ENCODE data around the gene PGBD5.

The PGBD5 gene

DNA sequence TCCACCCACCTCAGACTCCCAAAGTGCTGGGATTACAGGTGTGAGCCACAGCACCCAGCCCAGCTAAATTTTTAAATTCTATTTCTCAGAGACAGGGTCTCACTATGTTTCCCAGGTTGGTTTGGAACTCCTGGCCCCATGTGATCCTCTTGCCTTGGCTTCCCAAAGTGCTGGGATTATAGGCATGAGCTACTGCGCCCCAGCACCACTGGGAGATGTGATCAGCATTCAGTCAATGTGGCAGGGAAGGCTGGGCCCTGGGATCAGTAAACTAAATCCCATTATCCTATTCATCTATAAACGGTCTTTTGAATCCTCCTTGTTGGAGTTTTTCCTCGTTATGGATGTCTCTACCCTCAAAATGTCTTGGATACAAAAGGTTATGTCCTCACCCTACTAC is 113.5 kb downstream of the PGBD5 start:
- Histone ChIP-seq H2AFZ (ENCODE audit: low read depth, low read length) (no peak overlapping the region), H3K4ac (ENCODE audit: low read depth in 1 of 2, low read length in 2 of 2) (no peak overlapping the region), H3K79me1 (replicated peaks; ENCODE audit: low read length, poor library complexity, severe bottlenecking) (no peaks in the 10 kb centered on the region), H3K4me3 (ENCODE audit: insufficient read depth in 1 of 2, low read depth in 1 of 2, low read length in 2 of 2) (no peak overlapping the region), H4K91ac (ENCODE audit: low read length) (no peak overlapping the region), H3K9me3 (ENCODE audit: control insufficient read depth, low read length) (no peaks in the 10 kb centered on the region), H3K36me3 (ENCODE audit: control insufficient read depth in 1 of 2, insufficient read depth in 2 of 2, low read depth in 1 of 2, low read length in 2 of 2) (no peaks in the 10 kb centered on the region), H3K23ac (ENCODE audit: low read length in 2 of 2) (no peak overlapping the region), H2BK5ac (ENCODE audit: low read depth, low read length, poor library complexity, severe bottlenecking) (no peak overlapping the region), H2BK15ac (ENCODE audit: low read depth, poor library complexity, severe bottlenecking) (no peak overlapping the region), H4K8ac (ENCODE audit: low read length) (no peak overlapping the region), H2BK120ac (ENCODE audit: low read depth, low read length) (no peak overlapping the region), H3K4me2 (ENCODE audit: low read length, poor library complexity, severe bottlenecking) (no peak overlapping the region), H3K14ac (ENCODE audit: low read length in 2 of 2) (no peak overlapping the region), H2AK5ac (ENCODE audit: low read length, severe bottlenecking) (no peak overlapping the region), H3K9ac (ENCODE audit: low read length) (no peak overlapping the region), H2BK12ac (ENCODE audit: low read length in 2 of 2) (no peak overlapping the region), H3K4me1 (ENCODE audit: control insufficient read depth, insufficient read depth, low read depth, low read length) (peaks cover 1% of the 10 kb centered on the region), H3K27ac (ENCODE audit: low read length, poor library complexity, severe bottlenecking) (no peak overlapping the region), H3K18ac (ENCODE audit: low read depth in 1 of 2, low read length in 2 of 2) (no peak overlapping the region), H3K27me3 (ENCODE audit: control insufficient read depth in 1 of 2, insufficient read depth in 1 of 2, low read length in 2 of 2) (peaks cover 9 to 40% of the 10 kb centered on the region in 2 experiments)
- WGBS: 78% methylated on average over 3 of the region's 3 CpGs
- DNase-seq: no peak

DNA sequence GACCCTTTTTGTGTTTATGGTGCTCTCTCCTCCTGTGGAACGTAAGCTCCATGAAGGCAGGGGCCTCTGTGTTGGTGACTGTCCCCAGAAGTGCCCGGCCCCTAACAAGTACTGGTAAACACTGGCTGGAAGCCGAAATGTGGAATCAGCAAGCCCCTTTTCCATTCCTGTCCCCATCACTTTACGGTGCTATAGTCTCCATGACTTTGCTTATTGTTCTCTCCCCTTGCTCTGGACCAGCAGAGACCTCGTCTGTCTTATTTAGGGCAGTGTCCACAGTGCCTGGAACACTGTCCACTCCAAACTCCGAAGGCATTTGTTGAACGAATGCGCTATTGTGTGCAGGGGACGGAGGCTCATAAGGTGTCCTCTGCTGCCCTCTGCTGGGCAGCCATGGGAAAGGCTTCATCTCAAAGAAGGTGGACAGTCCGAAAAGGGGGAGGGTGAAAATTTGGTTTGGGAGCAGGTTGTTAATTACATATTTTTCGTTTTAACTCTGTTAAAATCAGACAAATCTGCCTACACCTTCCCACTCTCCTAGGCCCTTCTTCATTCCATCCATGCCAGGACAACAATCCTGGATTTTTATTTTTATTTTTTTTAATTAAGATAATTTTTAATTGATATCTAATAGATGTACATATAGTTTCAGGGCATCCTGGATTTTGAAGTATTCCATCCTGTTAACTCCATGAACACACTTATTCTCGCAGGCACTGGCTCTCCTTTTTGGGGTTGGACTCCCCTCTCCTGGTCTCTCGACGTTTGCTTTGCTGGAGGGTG is 115.6 kb downstream of the PGBD5 start:
- H3K79me1 ChIP-seq (replicated peaks; ENCODE audit: low read length, poor library complexity, severe bottlenecking): no peaks in the 10 kb centered on the region
- H3K9ac ChIP-seq (ENCODE audit: low read length): no peak overlapping the region
- peaks cover 1% of the 10 kb centered on the region for H3K4me1 ChIP-seq (ENCODE audit: control insufficient read depth, insufficient read depth, low read depth, low read length)
- H2BK12ac ChIP-seq (ENCODE audit: low read length in 2 of 2): no peak overlapping the region
- H2BK5ac ChIP-seq (ENCODE audit: low read depth, low read length, poor library complexity, severe bottlenecking): no peak overlapping the region
- H3K27me3 ChIP-seq (ENCODE audit: control insufficient read depth in 1 of 2, insufficient read depth in 1 of 2, low read length in 2 of 2): peaks cover 9 to 33% of the 10 kb centered on the region in 2 experiments
- H3K36me3 ChIP-seq (ENCODE audit: control insufficient read depth in 1 of 2, insufficient read depth in 2 of 2, low read depth in 1 of 2, low read length in 2 of 2): no peaks in the 10 kb centered on the region
- H3K4ac ChIP-seq (ENCODE audit: low read depth in 1 of 2, low read length in 2 of 2): no peak overlapping the region
- H3K18ac ChIP-seq (ENCODE audit: low read depth in 1 of 2, low read length in 2 of 2): no peak overlapping the region
- no peak overlapping the region for H2BK15ac ChIP-seq (ENCODE audit: low read depth, poor library complexity, severe bottlenecking)
- H3K14ac ChIP-seq (ENCODE audit: low read length in 2 of 2): no peak overlapping the region
- no peak overlapping the region for H2BK120ac ChIP-seq (ENCODE audit: low read depth, low read length)
- H3K23ac ChIP-seq (ENCODE audit: low read length in 2 of 2): no peak overlapping the region
- H3K4me3 ChIP-seq (ENCODE audit: insufficient read depth in 1 of 2, low read depth in 1 of 2, low read length in 2 of 2): no peak overlapping the region
- H2AK5ac ChIP-seq (ENCODE audit: low read length, severe bottlenecking): no peak overlapping the region
- DNase-seq: peak; percentile 71
- 31% methylated on average over 12 of the region's 14 CpGs for WGBS
- H4K8ac ChIP-seq (ENCODE audit: low read length): no peak overlapping the region
- H2AFZ ChIP-seq (ENCODE audit: low read depth, low read length): no peak overlapping the region
- no peak overlapping the region for H3K4me2 ChIP-seq (ENCODE audit: low read length, poor library complexity, severe bottlenecking)
- no peak overlapping the region for H4K91ac ChIP-seq (ENCODE audit: low read length)
- H3K9me3 ChIP-seq (ENCODE audit: control insufficient read depth, low read length): no peaks in the 10 kb centered on the region
- H3K27ac ChIP-seq (ENCODE audit: low read length, poor library complexity, severe bottlenecking): no peak overlapping the region

DNA sequence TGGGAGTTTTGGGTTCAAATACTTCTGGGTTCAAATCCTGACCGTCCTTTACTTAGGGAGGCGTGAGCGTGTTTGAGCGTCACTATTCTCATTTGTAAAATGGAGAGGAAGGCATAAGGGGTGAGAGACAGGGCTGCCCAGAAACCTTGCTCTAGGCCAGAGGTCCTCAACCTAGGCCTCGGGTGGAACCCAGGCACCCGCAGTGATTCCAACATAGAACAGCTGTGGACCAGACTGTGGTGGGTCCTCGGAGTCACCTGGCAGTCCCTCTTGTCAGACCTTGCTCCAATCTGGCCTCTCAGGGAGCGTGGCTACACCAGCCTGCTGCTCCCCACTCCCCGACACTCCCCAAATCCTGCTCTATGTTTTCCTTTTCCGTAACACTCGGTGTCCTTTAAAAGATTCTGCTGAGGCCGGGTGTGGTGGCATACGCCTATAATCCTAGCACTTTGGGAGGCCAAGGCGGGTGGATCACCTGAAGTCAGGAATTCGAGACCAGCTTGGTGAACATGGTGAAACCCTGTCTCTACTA is 116.4 kb downstream of the PGBD5 start:
- H3K9ac ChIP-seq (ENCODE audit: low read length): no peak overlapping the region
- no peak overlapping the region for H3K4ac ChIP-seq (ENCODE audit: low read depth in 1 of 2, low read length in 2 of 2)
- no peak overlapping the region for H3K27ac ChIP-seq (ENCODE audit: low read length, poor library complexity, severe bottlenecking)
- no peak overlapping the region for H2AK5ac ChIP-seq (ENCODE audit: low read length, severe bottlenecking)
- no peak overlapping the region for H2BK15ac ChIP-seq (ENCODE audit: low read depth, poor library complexity, severe bottlenecking)
- no peak overlapping the region for H3K14ac ChIP-seq (ENCODE audit: low read length in 2 of 2)
- no peak overlapping the region for H4K91ac ChIP-seq (ENCODE audit: low read length)
- DNase-seq: no peak
- no peaks in the 10 kb centered on the region for H3K36me3 ChIP-seq (ENCODE audit: control insufficient read depth in 1 of 2, insufficient read depth in 2 of 2, low read depth in 1 of 2, low read length in 2 of 2)
- H3K4me3 ChIP-seq (ENCODE audit: insufficient read depth in 1 of 2, low read depth in 1 of 2, low read length in 2 of 2): no peak overlapping the region
- no peak overlapping the region for H4K8ac ChIP-seq (ENCODE audit: low read length)
- WGBS: 93% methylated on average over 15 of the region's 15 CpGs
- no peak overlapping the region for H2BK5ac ChIP-seq (ENCODE audit: low read depth, low read length, poor library complexity, severe bottlenecking)
- no peak overlapping the region for H2BK120ac ChIP-seq (ENCODE audit: low read depth, low read length)
- H3K23ac ChIP-seq (ENCODE audit: low read length in 2 of 2): no peak overlapping the region
- H3K79me1 ChIP-seq (replicated peaks; ENCODE audit: low read length, poor library complexity, severe bottlenecking): no peaks in the 10 kb centered on the region
- H3K18ac ChIP-seq (ENCODE audit: low read depth in 1 of 2, low read length in 2 of 2): no peak overlapping the region
- peaks cover 9 to 25% of the 10 kb centered on the region in 2 experiments for H3K27me3 ChIP-seq (ENCODE audit: control insufficient read depth in 1 of 2, insufficient read depth in 1 of 2, low read length in 2 of 2)
- no peak overlapping the region for H3K4me2 ChIP-seq (ENCODE audit: low read length, poor library complexity, severe bottlenecking)
- H3K4me1 ChIP-seq (ENCODE audit: control insufficient read depth, insufficient read depth, low read depth, low read length): peaks cover 1% of the 10 kb centered on the region
- no peak overlapping the region for H2BK12ac ChIP-seq (ENCODE audit: low read length in 2 of 2)
- no peak overlapping the region for H2AFZ ChIP-seq (ENCODE audit: low read depth, low read length)
- H3K9me3 ChIP-seq (ENCODE audit: control insufficient read depth, low read length): no peaks in the 10 kb centered on the region

DNA sequence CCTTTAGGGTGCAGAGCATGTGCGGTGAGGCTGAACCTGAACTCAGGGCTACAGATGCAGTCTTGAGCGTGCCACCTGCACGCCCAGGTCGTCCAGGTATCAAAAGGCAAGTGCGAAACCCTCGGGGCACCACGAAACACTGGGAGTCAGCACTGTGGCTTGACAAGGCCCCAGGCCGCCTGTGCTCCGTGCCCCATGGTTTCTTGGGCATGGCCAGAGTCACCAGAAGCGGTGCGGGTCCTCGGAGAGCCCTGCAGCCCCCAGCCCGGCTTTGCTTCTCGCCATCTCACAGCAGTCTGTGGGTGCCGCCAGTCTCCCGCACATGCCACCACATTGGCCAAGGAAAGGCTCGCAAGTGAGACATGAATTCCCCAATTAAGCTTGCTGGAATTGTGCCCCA is 117.3 kb downstream of the PGBD5 start:
- H3K27me3 ChIP-seq (ENCODE audit: control insufficient read depth in 1 of 2, insufficient read depth in 1 of 2, low read length in 2 of 2): peaks cover 5 to 17% of the 10 kb centered on the region in 2 experiments
- H3K18ac ChIP-seq (ENCODE audit: low read depth in 1 of 2, low read length in 2 of 2): no peak overlapping the region
- H3K36me3 ChIP-seq (ENCODE audit: control insufficient read depth in 1 of 2, insufficient read depth in 2 of 2, low read depth in 1 of 2, low read length in 2 of 2): no peaks in the 10 kb centered on the region
- WGBS: 96% methylated on average over 17 of the region's 17 CpGs
- H2BK120ac ChIP-seq (ENCODE audit: low read depth, low read length): no peak overlapping the region
- H3K27ac ChIP-seq (ENCODE audit: low read length, poor library complexity, severe bottlenecking): no peak overlapping the region
- H3K79me1 ChIP-seq (replicated peaks; ENCODE audit: low read length, poor library complexity, severe bottlenecking): no peaks in the 10 kb centered on the region
- H3K4me2 ChIP-seq (ENCODE audit: low read length, poor library complexity, severe bottlenecking): no peak overlapping the region
- peaks cover 1% of the 10 kb centered on the region for H3K4me1 ChIP-seq (ENCODE audit: control insufficient read depth, insufficient read depth, low read depth, low read length)
- no peak overlapping the region for H2BK5ac ChIP-seq (ENCODE audit: low read depth, low read length, poor library complexity, severe bottlenecking)
- H4K8ac ChIP-seq (ENCODE audit: low read length): no peak overlapping the region
- no peak for DNase-seq
- H2AK5ac ChIP-seq (ENCODE audit: low read length, severe bottlenecking): no peak overlapping the region
- H3K9me3 ChIP-seq (ENCODE audit: control insufficient read depth, low read length): no peaks in the 10 kb centered on the region
- H4K91ac ChIP-seq (ENCODE audit: low read length): no peak overlapping the region
- no peak overlapping the region for H2AFZ ChIP-seq (ENCODE audit: low read depth, low read length)
- no peak overlapping the region for H2BK12ac ChIP-seq (ENCODE audit: low read length in 2 of 2)
- H3K23ac ChIP-seq (ENCODE audit: low read length in 2 of 2): no peak overlapping the region
- no peak overlapping the region for H2BK15ac ChIP-seq (ENCODE audit: low read depth, poor library complexity, severe bottlenecking)
- H3K4ac ChIP-seq (ENCODE audit: low read depth in 1 of 2, low read length in 2 of 2): no peak overlapping the region
- no peak overlapping the region for H3K9ac ChIP-seq (ENCODE audit: low read length)
- no peak overlapping the region for H3K14ac ChIP-seq (ENCODE audit: low read length in 2 of 2)
- H3K4me3 ChIP-seq (ENCODE audit: insufficient read depth in 1 of 2, low read depth in 1 of 2, low read length in 2 of 2): no peak overlapping the region
